ENCODE data around the gene KCNT2.

Gene KCNT2

GRCh38 chr1:196403803-196404690 lies 204.2 kb downstream of the KCNT2 start:
- DNase-seq (ENCODE audit: extremely low spot score), result no peak
- POLR2A ChIA-PET, result no interaction called here
- TF ChIP-seq ARNT (IDR thresholded peaks at IDR 0.05) (no peak), BHLHE40 (IDR thresholded peaks at IDR 0.05; ENCODE audit: borderline replicate concordance) (no peak), LEF1 (IDR thresholded peaks at IDR 0.05; ENCODE audit: borderline replicate concordance) (no peak), SP1 (IDR thresholded peaks at IDR 0.05) (no peak), HDGF (IDR thresholded peaks at IDR 0.05; ENCODE audit: borderline replicate concordance) (no peak), SUZ12 (IDR thresholded peaks at IDR 0.05) (no peak), CTBP1 (IDR thresholded peaks at IDR 0.05; ENCODE audit: borderline replicate concordance) (no peak), L3MBTL2 (conservative IDR thresholded peaks at IDR 0.05) (no peak), FOXA1 (IDR thresholded peaks at IDR 0.05) (no peak), TARDBP (IDR thresholded peaks at IDR 0.05) (no peak), NFRKB (IDR thresholded peaks at IDR 0.05) (no peak), ZNF384 (IDR thresholded peaks at IDR 0.05) (no peak), FOXK2 (IDR thresholded peaks at IDR 0.05) (no peak), FOXM1 (IDR thresholded peaks at IDR 0.05; ENCODE audit: borderline replicate concordance) (no peak), ELF4 (IDR thresholded peaks at IDR 0.05) (no peak)
- TF ChIP-seq, protein P1, sequence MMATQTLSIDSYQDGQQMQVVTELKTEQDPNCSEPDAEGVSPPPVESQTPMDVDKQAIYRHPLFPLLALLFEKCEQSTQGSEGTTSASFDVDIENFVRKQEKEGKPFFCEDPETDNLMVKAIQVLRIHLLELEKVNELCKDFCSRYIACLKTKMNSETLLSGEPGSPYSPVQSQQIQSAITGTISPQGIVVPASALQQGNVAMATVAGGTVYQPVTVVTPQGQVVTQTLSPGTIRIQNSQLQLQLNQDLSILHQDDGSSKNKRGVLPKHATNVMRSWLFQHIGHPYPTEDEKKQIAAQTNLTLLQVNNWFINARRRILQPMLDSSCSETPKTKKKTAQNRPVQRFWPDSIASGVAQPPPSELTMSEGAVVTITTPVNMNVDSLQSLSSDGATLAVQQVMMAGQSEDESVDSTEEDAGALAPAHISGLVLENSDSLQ (IDR thresholded peaks at IDR 0.05), result no peak
- CTCF ChIA-PET, result no interaction called here

DNA sequence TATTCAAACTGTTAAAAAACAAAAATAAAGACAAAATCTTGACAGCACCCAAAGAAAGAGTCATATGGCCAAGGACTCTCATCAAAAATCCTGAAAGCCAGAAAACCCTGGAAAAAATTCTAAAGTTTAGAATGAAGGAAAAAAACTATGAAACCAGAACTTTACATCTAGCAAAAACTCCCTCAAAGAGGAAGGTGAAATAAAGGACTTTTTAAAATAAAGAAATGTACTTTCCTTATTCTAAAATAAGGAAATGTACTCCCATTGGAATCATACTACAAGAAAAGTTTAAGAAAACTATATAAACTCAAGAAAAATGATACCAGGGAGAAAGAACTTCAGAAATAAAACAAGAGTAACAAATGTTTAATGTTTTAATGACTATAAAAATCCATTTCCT lies 206.3 kb downstream of the KCNT2 start:
- POLR2A ChIA-PET, result no interaction called here
- CTCF ChIA-PET, result no interaction called here
- no peak for TF ChIP-seq ARNT (IDR thresholded peaks at IDR 0.05)
- TF ChIP-seq SP1 (IDR thresholded peaks at IDR 0.05), result no peak
- TF ChIP-seq SUZ12 (IDR thresholded peaks at IDR 0.05), result no peak
- no peak for DNase-seq (ENCODE audit: extremely low spot score)

GRCh38 chr1:196401452-196401833 lies 206.8 kb downstream of the KCNT2 start:
- CTCF ChIA-PET, result no interaction called here
- POLR2A ChIA-PET, result no interaction called here
- TF ChIP-seq FOXA1 (IDR thresholded peaks at IDR 0.05), result no peak
- no peak for TF ChIP-seq FOXK2 (IDR thresholded peaks at IDR 0.05)
- no peak for TF ChIP-seq L3MBTL2 (conservative IDR thresholded peaks at IDR 0.05)
- TF ChIP-seq CTBP1 (IDR thresholded peaks at IDR 0.05; ENCODE audit: borderline replicate concordance), result no peak
- no peak for TF ChIP-seq SP1 (IDR thresholded peaks at IDR 0.05)
- TF ChIP-seq ELF4 (IDR thresholded peaks at IDR 0.05), result no peak
- TF ChIP-seq, protein P1 (IDR thresholded peaks at IDR 0.05), result no peak
- no peak for TF ChIP-seq ARNT (IDR thresholded peaks at IDR 0.05)
- TF ChIP-seq FOXM1 (IDR thresholded peaks at IDR 0.05; ENCODE audit: borderline replicate concordance), result no peak
- TF ChIP-seq NFRKB (IDR thresholded peaks at IDR 0.05), result no peak
- no peak for TF ChIP-seq ZNF384 (IDR thresholded peaks at IDR 0.05)
- DNase-seq (ENCODE audit: extremely low spot score), result no peak

GRCh38 chr1:196400478-196401451 lies 207.5 kb downstream of the KCNT2 start:
- ChIA-PET POLR2A (no interaction called here), CTCF (no interaction called here)
- DNase-seq (ENCODE audit: extremely low spot score), result no peak
- TF ChIP-seq LEF1 (IDR thresholded peaks at IDR 0.05; ENCODE audit: borderline replicate concordance) (no peak), SUZ12 (IDR thresholded peaks at IDR 0.05) (no peak), ELF4 (IDR thresholded peaks at IDR 0.05) (no peak), FOXK2 (IDR thresholded peaks at IDR 0.05) (no peak), CTBP1 (IDR thresholded peaks at IDR 0.05; ENCODE audit: borderline replicate concordance) (no peak), ARNT (IDR thresholded peaks at IDR 0.05) (no peak), TARDBP (IDR thresholded peaks at IDR 0.05) (no peak), BHLHE40 (IDR thresholded peaks at IDR 0.05; ENCODE audit: borderline replicate concordance) (no peak), SP1 (IDR thresholded peaks at IDR 0.05) (no peak), FOXM1 (IDR thresholded peaks at IDR 0.05; ENCODE audit: borderline replicate concordance) (no peak), NFRKB (IDR thresholded peaks at IDR 0.05) (no peak)

GRCh38 chr1:196399713-196400112 lies 208.5 kb downstream of the KCNT2 start:
- no peak for DNase-seq (ENCODE audit: extremely low spot score)
- ChIA-PET CTCF (no interaction called here), POLR2A (no interaction called here)
- TF ChIP-seq NFRKB (IDR thresholded peaks at IDR 0.05) (no peak), CTBP1 (IDR thresholded peaks at IDR 0.05; ENCODE audit: borderline replicate concordance) (no peak), FOXA1 (IDR thresholded peaks at IDR 0.05) (no peak), ARNT (IDR thresholded peaks at IDR 0.05) (no peak), LEF1 (IDR thresholded peaks at IDR 0.05; ENCODE audit: borderline replicate concordance) (no peak), TARDBP (IDR thresholded peaks at IDR 0.05) (no peak), SP1 (IDR thresholded peaks at IDR 0.05) (no peak), L3MBTL2 (conservative IDR thresholded peaks at IDR 0.05) (no peak)
- TF ChIP-seq, protein P1 (IDR thresholded peaks at IDR 0.05), result no peak

DNA sequence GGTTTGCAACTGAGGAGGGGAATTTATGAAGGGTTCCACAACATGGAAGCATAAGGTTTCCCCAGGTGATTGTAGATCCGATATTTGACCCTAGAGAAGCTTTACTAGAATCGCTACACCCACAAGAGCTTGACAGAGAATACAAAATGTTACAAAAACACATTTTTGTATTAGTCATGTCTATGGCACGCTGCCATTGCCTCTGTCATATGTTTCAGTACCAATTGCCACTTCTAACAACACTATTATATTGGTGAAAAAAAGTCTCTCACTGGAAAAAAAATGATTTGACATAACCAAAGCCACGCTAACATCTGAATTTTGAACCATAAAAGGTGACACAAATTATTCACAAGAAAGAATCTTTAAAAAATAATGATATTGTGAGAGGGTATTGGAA lies 214.5 kb downstream of the KCNT2 start:
- DNase-seq (ENCODE audit: extremely low spot score), result no peak
- CTCF ChIA-PET, result no interaction called here
- TF ChIP-seq, protein P1 (IDR thresholded peaks at IDR 0.05), result no peak
- TF ChIP-seq SUZ12 (IDR thresholded peaks at IDR 0.05) (no peak), HDGF (IDR thresholded peaks at IDR 0.05; ENCODE audit: borderline replicate concordance) (no peak), LEF1 (IDR thresholded peaks at IDR 0.05; ENCODE audit: borderline replicate concordance) (no peak), ELF4 (IDR thresholded peaks at IDR 0.05) (no peak), ARNT (IDR thresholded peaks at IDR 0.05) (no peak), BHLHE40 (IDR thresholded peaks at IDR 0.05; ENCODE audit: borderline replicate concordance) (no peak), CTBP1 (IDR thresholded peaks at IDR 0.05; ENCODE audit: borderline replicate concordance) (no peak), NFRKB (IDR thresholded peaks at IDR 0.05) (no peak), FOXM1 (IDR thresholded peaks at IDR 0.05; ENCODE audit: borderline replicate concordance) (no peak), FOXK2 (IDR thresholded peaks at IDR 0.05) (no peak), SP1 (IDR thresholded peaks at IDR 0.05) (no peak), FOXA1 (IDR thresholded peaks at IDR 0.05) (no peak), L3MBTL2 (conservative IDR thresholded peaks at IDR 0.05) (no peak), ZNF384 (IDR thresholded peaks at IDR 0.05) (no peak), TARDBP (IDR thresholded peaks at IDR 0.05) (no peak)
- POLR2A ChIA-PET, result no interaction called here

Measured in HEK293T (cell line).